GM08714 (cell line): ENCODE results near the gene SEMA7A.

Source experiments
- H3K4me3 ChIP-seq: fragments of 200-500 bp; sonication (Bioruptor generic); 2 replicates; pipeline ENCODE4 v1.5.1; 2014; ENCODE audit warnings: mild to moderate bottlenecking, low read length, inconsistent platforms
- ZNF274 ChIP-seq: IDR thresholded peaks from 2 replicates; pipeline ENCODE4 v1.6.1; 2012; ENCODE audit warnings: mild to moderate bottlenecking, low read depth, low read length

Gene SEMA7A

DNA sequence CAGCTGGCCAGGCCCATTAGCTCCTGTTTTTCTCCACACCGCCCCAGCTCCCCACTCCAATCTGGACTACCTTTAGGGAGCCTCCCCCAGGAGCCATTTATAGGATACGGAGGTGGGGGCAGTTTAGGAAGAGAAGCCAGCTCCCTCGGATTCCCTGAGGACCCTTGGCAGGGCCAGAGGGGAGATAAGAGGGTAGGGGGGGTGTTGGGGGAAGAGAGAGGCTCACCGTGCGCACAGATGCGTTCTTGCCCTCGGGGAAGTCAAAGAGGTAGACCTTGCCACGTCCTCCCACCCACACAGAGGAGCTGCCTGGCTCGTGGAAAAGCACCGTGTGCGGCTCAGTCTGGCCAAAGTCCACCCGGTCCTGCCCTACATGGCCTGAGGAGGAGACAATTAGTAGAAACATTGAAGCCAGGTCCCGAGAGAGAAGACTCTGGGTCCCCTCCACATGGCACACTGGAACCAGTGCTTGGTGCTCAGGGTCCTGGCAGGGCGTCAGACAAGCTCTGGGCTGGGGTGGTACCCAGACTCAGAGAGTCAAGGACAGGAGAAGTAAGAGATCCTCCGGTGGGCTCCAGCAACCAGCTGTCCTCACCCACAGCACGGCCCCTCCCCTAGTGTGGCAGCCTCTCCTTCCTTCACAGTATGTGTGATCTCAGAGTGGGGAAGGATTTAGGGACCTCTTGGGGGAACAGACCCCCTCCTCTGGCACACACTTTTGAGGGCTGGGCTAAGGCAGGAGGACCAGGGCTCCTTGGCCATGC lies 15.0 kb downstream of the SEMA7A start:
- no peak overlapping the region for H3K4me3 ChIP-seq
- TF ChIP-seq ZNF274 = no peak

- no peak for TF ChIP-seq ZNF274
- H3K4me3 ChIP-seq = no peak overlapping the region
These were observed 16.1 kb downstream of the SEMA7A start for GRCh38 chr15:74417670-74418069.

DNA sequence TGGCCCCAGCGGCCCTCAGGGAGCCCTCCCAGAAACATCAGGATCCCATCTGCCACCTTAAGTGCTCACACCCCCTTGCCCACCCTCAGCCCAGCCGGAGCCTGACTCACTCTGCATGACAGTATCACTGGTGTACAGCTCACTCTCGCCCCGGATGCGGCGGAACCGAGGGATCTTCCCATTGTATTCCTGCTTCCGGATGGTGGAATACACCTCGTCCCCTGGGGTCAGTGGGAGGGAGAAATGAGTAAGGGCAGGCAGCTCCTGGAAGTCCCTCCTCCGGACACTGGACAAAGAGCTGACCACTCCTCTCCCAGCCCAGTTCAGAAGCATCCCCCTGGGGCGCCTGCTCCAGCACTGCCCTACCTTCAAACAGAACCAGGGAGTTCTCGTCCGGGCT lies 16.5 kb downstream of the SEMA7A start:
- H3K4me3 ChIP-seq = no peak overlapping the region

GRCh38 chr15:74415966-74416916 lies 17.5 kb downstream of the SEMA7A start:
- no peak for TF ChIP-seq ZNF274
- H3K4me3 ChIP-seq = no peak overlapping the region

More for the DNA sequence above, 16.5 kb downstream of the SEMA7A start:
- no peak for TF ChIP-seq ZNF274

GRCh38 chr15:74414603-74415338 lies 19.0 kb downstream of the SEMA7A start:
- H3K4me3 ChIP-seq = no peak overlapping the region
- TF ChIP-seq ZNF274 = no peak

DNA sequence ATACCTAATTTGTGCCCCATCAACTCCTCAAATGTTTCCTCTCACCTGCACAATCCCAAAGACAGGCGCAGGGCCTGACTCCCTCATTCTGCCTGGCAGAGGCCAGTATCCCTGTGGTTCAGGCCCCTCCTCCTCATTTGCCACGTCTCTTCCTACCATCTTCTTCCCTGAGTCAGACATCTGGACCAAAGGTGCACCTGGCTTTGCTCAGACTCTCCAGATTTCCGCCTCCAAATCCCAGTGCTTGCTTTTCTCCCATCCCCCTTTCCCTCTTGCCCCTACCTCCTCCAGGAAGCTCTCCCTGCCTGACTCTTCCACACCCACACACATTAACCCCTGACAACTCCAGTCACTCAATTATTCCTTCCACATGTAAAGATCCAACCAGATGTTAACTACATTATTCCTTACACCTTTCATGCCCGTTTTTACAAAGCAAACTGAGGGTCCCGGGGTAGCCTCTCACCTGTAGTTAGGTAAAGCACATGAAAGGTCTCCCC lies 19.6 kb downstream of the SEMA7A start:
- TF ChIP-seq ZNF274 = no peak
- no peak overlapping the region for H3K4me3 ChIP-seq

DNA sequence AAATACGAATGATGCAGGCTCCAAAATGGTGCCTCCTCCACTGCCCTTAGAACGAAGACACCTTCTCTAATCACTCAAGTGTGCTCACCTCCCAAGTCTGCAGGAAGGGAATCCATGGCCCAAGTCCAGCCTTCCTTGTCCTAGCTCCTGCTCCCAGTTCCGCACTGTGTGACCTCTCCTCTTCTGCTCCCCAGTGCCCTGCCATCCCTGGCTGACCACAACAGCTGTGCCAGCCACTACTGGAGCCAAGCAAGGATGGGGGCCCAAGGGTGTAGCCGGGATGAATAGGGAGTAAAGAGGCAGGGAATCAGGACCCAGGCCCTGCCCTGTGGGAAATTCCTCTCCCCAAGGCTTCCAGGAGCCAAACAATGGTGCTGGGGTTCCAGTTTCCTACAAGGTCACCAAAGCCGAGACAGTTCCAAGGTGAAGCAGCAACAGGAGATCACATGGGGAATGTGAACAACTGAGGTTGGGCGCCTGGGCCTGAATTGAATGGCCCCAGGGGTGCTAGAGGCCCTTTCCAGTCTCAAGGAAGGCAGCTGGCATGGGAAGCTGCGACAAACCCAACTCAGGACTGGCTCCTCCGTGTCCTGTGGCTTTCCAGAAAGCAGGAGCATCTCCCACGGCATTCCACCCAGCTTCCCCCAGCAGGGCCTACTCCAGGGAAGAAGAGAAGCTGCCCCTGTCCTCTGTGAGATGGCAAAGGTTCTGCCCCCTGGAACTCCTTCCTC lies 20.2 kb downstream of the SEMA7A start:
- no peak for TF ChIP-seq ZNF274

DNA sequence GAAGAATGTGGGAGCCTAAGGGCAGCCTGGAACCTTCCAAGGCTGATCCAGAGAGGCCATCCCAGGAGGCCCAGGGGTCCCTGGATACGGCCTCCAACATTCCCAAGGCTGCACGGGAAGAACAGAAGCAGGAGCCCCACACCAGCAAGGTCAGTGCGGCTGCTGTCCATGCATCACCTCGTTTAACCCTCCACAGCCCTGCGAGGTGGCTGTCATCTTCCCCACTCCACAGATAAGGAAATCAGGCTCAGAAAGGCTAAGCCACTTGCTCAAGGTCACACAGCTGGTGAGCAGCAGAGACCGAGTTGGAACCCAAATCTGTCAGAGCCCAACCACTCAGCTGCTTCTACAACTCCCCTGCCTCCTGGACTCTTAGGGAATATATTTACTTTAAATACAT lies 21.6 kb downstream of the SEMA7A start:
- no peak overlapping the region for H3K4me3 ChIP-seq
- no peak for TF ChIP-seq ZNF274

More for the DNA sequence above, 20.2 kb downstream of the SEMA7A start:
- no peak overlapping the region for H3K4me3 ChIP-seq

- TF ChIP-seq ZNF274 = no peak
These were observed 22.1 kb downstream of the SEMA7A start for GRCh38 chr15:74411686-74412085.

GRCh38 chr15:74410502-74410901 lies 23.3 kb downstream of the SEMA7A start:
- no peak overlapping the region for H3K4me3 ChIP-seq
- TF ChIP-seq ZNF274 = no peak

More at GRCh38 chr15:74411686-74412085, 22.1 kb downstream of the SEMA7A start:
- no peak overlapping the region for H3K4me3 ChIP-seq

DNA sequence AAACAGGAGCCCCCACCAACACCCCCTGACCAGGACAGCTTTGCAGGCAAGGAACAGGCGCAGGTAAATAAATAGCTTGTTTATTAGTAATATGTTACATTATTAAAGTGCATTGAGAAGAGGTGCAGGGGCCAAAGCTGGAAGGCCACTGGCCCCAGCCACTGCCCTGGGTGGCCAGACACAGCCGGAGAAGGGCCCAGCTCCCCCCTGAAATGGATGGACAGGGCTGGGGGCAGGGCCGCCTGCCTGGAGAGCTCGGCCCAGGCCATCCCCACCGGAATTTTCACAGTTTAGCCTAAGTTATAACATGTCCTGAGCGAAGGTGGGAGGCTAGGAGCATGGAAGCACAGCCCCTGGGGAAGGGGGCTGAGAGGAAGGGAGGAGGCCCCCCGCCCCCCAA lies 24.5 kb downstream of the SEMA7A start:
- no peak for TF ChIP-seq ZNF274
- H3K4me3 ChIP-seq = no peak overlapping the region

GRCh38 chr15:74408815-74409214 lies 24.9 kb downstream of the SEMA7A start:
- no peak for TF ChIP-seq ZNF274
- no peak overlapping the region for H3K4me3 ChIP-seq

- H3K4me3 ChIP-seq = no peak overlapping the region
- TF ChIP-seq ZNF274 = no peak
These were observed 25.4 kb downstream of the SEMA7A start for GRCh38 chr15:74408385-74408784.
